HG03045 (cell line): ENCODE measurements around the gene SMIM28.
"Not testable (repeated sequence)": the region's sequence is repeated elsewhere in the genome, so short reads cannot be mapped to it uniquely, and the experiment has no call there.

ENCODE experiments used
- ATAC-seq: cut with Tn5 transposase; IDR thresholded peaks from one replicate; pipeline ENCODE4 v1.9.1; 2021; ENCODE audit warnings: mild to moderate bottlenecking, moderate library complexity; ENCODE audit not compliant: unreplicated experiment

SMIM28 gene

GRCh38 chr6:138403801-138404665, 26.3 kb downstream of the SMIM28 start, which contains the start of gene HEBP2:
TSS of gene HEBP2 (plus strand) at chr6:138404223. CDS start at chr6:138404496, 273 bp downstream.
- peak; percentile 95 for ATAC-seq

- ATAC-seq: peak; percentile 10
These were observed 27.1 kb downstream of the SMIM28 start for GRCh38 chr6:138404666-138405337.

- ATAC-seq: no peak
These were observed 28.2 kb downstream of the SMIM28 start for GRCh38 chr6:138405816-138406413.

GRCh38 chr6:138406443-138406842, 28.7 kb downstream of the SMIM28 start:
- ATAC-seq: no peak

GRCh38 chr6:138410048-138410735, 32.5 kb downstream of the SMIM28 start:
- ATAC-seq: no peak

- ATAC-seq: no peak
These were observed 33.5 kb downstream of the SMIM28 start for GRCh38 chr6:138410972-138411880.

- no peak for ATAC-seq
These were observed 37.4 kb downstream of the SMIM28 start for GRCh38 chr6:138415125-138415524.

GRCh38 chr6:138416206-138416605, 38.5 kb downstream of the SMIM28 start:
- no peak for ATAC-seq

- ATAC-seq: no peak
These were observed 39.9 kb downstream of the SMIM28 start for GRCh38 chr6:138417493-138418117.

GRCh38 chr6:138418118-138418742, 40.5 kb downstream of the SMIM28 start:
- no peak for ATAC-seq

- ATAC-seq: no peak
These were observed 42.1 kb downstream of the SMIM28 start for GRCh38 chr6:138419766-138420165.

GRCh38 chr6:138420356-138420755, 42.7 kb downstream of the SMIM28 start:
- no peak for ATAC-seq

GRCh38 chr6:138421089-138421488, 43.4 kb downstream of the SMIM28 start:
- no peak for ATAC-seq

- no peak for ATAC-seq
These were observed 43.9 kb downstream of the SMIM28 start for GRCh38 chr6:138421608-138422007.

GRCh38 chr6:138422861-138423260, 45.2 kb downstream of the SMIM28 start:
- no peak for ATAC-seq

- no peak for ATAC-seq
These were observed 46.5 kb downstream of the SMIM28 start for GRCh38 chr6:138424004-138424904.

- not testable (repeated sequence) for ATAC-seq
These were observed 47.6 kb downstream of the SMIM28 start for GRCh38 chr6:138425256-138425655.

GRCh38 chr6:138426500-138427123, 48.9 kb downstream of the SMIM28 start:
- no peak for ATAC-seq
